Adipocyte (in vitro differentiated cells): Measurements from ENCODE around the gene AMPD3.

ENCODE experiments used
- DNase-seq: peaks from one replicate; pipeline ENCODE4 v3.0.0-alpha.2; 2015; ENCODE audit warnings: low read depth
- H3K27me3 ChIP-seq: replicated peaks from 2 replicates; pipeline ENCODE4 v1.7.0; 2013; ENCODE audit warnings: mild to moderate bottlenecking, low read length, moderate library complexity; ENCODE audit not compliant: control insufficient read depth, insufficient read depth
- H3K36me3 ChIP-seq: 2 replicates; pipeline ENCODE4 v1.7.0; 2013; ENCODE audit warnings: low read length, mild to moderate bottlenecking, moderate library complexity; ENCODE audit not compliant: control insufficient read depth, insufficient read depth, severe bottlenecking
- H3K4me1 ChIP-seq: 2 replicates; pipeline ENCODE4 v1.7.0; 2013; ENCODE audit warnings: mild to moderate bottlenecking, low read length, moderate library complexity; ENCODE audit not compliant: control insufficient read depth, insufficient read depth
- H3K4me3 ChIP-seq: 2 replicates; pipeline ENCODE4 v1.7.0; 2013; ENCODE audit warnings: mild to moderate bottlenecking, low read length, moderate library complexity
- H3K9ac ChIP-seq: 2 replicates; pipeline ENCODE4 v1.7.0; 2013; ENCODE audit warnings: mild to moderate bottlenecking, low read length, moderate library complexity
- H3K9me3 ChIP-seq: 2 replicates; pipeline ENCODE4 v1.7.0; 2013; ENCODE audit warnings: mild to moderate bottlenecking, low read length, moderate library complexity; ENCODE audit not compliant: control insufficient read depth

Gene AMPD3

GRCh38 chr11:10500757-10501684 lies 46.0 kb downstream of the AMPD3 start:
- no peak for DNase-seq
- H3K36me3 ChIP-seq, result peaks cover 82% of the 10 kb centered on the region
- no peaks in the 10 kb centered on the region for H3K9me3 ChIP-seq
- H3K9ac ChIP-seq, result no peak overlapping the region
- H3K4me1 ChIP-seq, result peaks cover 7% of the 10 kb centered on the region
- H3K4me3 ChIP-seq, result no peak overlapping the region
- no peaks in the 10 kb centered on the region for H3K27me3 ChIP-seq

- Histone ChIP-seq H3K9me3 (no peaks in the 10 kb centered on the region), H3K36me3 (peaks cover 79% of the 10 kb centered on the region), H3K27me3 (no peaks in the 10 kb centered on the region), H3K4me1 (peaks cover 7% of the 10 kb centered on the region), H3K9ac (no peak overlapping the region), H3K4me3 (no peak overlapping the region)
- DNase-seq, result no peak
Observed at GRCh38 chr11:10502065-10502680, 47.1 kb downstream of the AMPD3 start.

DNA sequence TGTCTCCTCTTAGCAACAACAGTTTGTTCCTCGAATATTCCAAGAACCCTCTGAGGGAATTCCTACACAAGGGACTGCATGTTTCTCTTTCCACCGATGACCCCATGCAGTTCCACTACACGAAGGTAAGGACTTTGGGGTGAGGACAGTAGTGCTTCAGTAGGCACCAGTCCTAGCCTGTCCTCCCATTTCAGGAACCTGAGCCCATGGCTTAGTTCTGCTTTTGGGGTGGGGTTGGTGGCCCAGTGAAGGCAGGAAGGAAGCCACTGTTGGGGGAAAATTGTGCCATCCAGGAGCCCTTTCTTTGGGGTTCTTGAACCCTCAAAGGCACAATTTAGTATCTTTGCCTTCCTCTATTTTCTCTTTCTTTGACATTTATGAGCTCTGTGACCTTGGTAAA lies 47.7 kb downstream of the AMPD3 start:
- no peak for DNase-seq
- peaks cover 77% of the 10 kb centered on the region for H3K36me3 ChIP-seq
- H3K4me3 ChIP-seq, result no peak overlapping the region
- H3K4me1 ChIP-seq, result peaks cover 7% of the 10 kb centered on the region
- H3K27me3 ChIP-seq, result no peaks in the 10 kb centered on the region
- H3K9ac ChIP-seq, result no peak overlapping the region
- H3K9me3 ChIP-seq, result no peaks in the 10 kb centered on the region

- Histone ChIP-seq H3K36me3 (peaks cover 72% of the 10 kb centered on the region), H3K27me3 (no peaks in the 10 kb centered on the region), H3K9me3 (no peaks in the 10 kb centered on the region), H3K9ac (no peak overlapping the region), H3K4me3 (no peak overlapping the region), H3K4me1 (peaks cover 7% of the 10 kb centered on the region)
- no peak for DNase-seq
Observed at GRCh38 chr11:10503221-10503620, 48.2 kb downstream of the AMPD3 start.

- no peak for DNase-seq
- peaks cover 7% of the 10 kb centered on the region for H3K4me1 ChIP-seq
- H3K36me3 ChIP-seq, result peaks cover 65% of the 10 kb centered on the region
- no peaks in the 10 kb centered on the region for H3K27me3 ChIP-seq
- H3K4me3 ChIP-seq, result no peak overlapping the region
- H3K9me3 ChIP-seq, result no peaks in the 10 kb centered on the region
- H3K9ac ChIP-seq, result no peak overlapping the region
Observed at GRCh38 chr11:10503777-10504480, 48.9 kb downstream of the AMPD3 start.

DNA sequence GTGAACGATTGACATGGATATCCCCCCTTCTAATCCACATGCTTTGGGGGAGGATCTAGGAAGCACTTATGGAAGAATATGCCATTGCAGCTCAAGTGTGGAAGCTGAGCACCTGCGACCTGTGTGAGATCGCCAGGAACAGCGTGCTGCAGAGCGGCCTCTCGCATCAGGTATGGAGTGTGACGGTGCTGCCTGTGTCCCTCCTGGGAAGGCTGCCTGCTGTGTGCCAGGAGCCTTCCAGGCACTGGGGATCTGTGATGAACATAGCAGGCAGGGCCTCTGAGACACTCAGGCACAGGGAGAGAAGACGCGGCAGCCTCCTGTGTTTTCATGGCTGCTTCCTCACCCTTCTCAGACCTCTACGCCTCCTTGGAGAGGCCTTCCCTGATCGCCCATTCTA lies 49.4 kb downstream of the AMPD3 start:
- H3K9ac ChIP-seq, result no peak overlapping the region
- H3K36me3 ChIP-seq, result peaks cover 65% of the 10 kb centered on the region
- H3K4me3 ChIP-seq, result no peak overlapping the region
- H3K9me3 ChIP-seq, result no peaks in the 10 kb centered on the region
- peaks cover 2% of the 10 kb centered on the region for H3K4me1 ChIP-seq
- no peaks in the 10 kb centered on the region for H3K27me3 ChIP-seq
- DNase-seq, result no peak

- H3K4me1 ChIP-seq, result no peaks in the 10 kb centered on the region
- H3K36me3 ChIP-seq, result peaks cover 59% of the 10 kb centered on the region
- DNase-seq, result no peak
- H3K9ac ChIP-seq, result no peak overlapping the region
- no peaks in the 10 kb centered on the region for H3K9me3 ChIP-seq
- no peak overlapping the region for H3K4me3 ChIP-seq
- no peaks in the 10 kb centered on the region for H3K27me3 ChIP-seq
Observed at GRCh38 chr11:10505278-10506007, 50.4 kb downstream of the AMPD3 start.

GRCh38 chr11:10506008-10506370 lies 50.9 kb downstream of the AMPD3 start:
- H3K4me1 ChIP-seq, result no peaks in the 10 kb centered on the region

GRCh38 chr11:10511181-10511621 lies 56.1 kb downstream of the AMPD3 start:
- no peak overlapping the region for H3K9ac ChIP-seq
- DNase-seq, result no peak
- peaks cover 47% of the 10 kb centered on the region for H3K36me3 ChIP-seq
- no peaks in the 10 kb centered on the region for H3K9me3 ChIP-seq
- H3K4me3 ChIP-seq, result no peak overlapping the region
- no peaks in the 10 kb centered on the region for H3K27me3 ChIP-seq
- H3K4me1 ChIP-seq, result peaks cover 22% of the 10 kb centered on the region

More at GRCh38 chr11:10506008-10506370, 50.9 kb downstream of the AMPD3 start:
- Histone ChIP-seq H3K9me3 (no peaks in the 10 kb centered on the region), H3K4me3 (no peak overlapping the region), H3K9ac (no peak overlapping the region), H3K27me3 (no peaks in the 10 kb centered on the region), H3K36me3 (peaks cover 56% of the 10 kb centered on the region)
- DNase-seq, result no peak

GRCh38 chr11:10514202-10514601 lies 59.1 kb downstream of the AMPD3 start:
- no peaks in the 10 kb centered on the region for H3K9me3 ChIP-seq
- H3K36me3 ChIP-seq, result peaks cover 62% of the 10 kb centered on the region
- H3K9ac ChIP-seq, result peak overlapping the region; percentile 14
- peaks cover 22% of the 10 kb centered on the region for H3K4me1 ChIP-seq
- no peak overlapping the region for H3K4me3 ChIP-seq
- H3K27me3 ChIP-seq, result no peaks in the 10 kb centered on the region
- DNase-seq, result peak; percentile 69
